ENCODE measurements around the gene OR10J1.
"Not testable (repeated sequence)": the region's sequence is repeated elsewhere in the genome, so short reads cannot be mapped to it uniquely, and the experiment has no call there.

OR10J1 gene, protein sequence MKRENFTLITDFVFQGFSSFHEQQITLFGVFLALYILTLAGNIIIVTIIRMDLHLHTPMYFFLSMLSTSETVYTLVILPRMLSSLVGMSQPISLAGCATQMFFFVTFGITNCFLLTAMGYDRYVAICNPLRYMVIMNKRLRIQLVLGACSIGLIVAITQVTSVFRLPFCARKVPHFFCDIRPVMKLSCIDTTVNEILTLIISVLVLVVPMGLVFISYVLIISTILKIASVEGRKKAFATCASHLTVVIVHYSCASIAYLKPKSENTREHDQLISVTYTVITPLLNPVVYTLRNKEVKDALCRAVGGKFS

DNA sequence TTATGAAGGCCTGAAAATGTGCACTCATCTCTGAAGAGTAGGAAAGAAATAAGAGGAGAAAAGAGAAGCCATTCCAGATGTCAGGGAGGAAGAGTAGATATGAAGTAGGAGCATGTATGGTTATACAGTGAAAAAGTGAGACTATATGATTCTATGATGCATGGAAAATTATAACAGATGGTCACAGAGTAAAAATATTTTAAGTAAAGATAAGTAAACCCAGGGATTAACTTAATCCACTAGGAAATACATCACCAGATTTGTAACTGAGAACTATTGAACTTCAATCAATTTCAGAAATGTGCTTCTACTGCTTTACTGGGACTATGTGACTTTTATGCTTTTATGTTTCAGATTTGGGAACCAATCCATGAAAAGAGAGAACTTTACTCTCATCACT lies at the start of gene OR10J1:
Gene OR10J1 (plus strand): TSS at position 301 of the 400 bp plus-strand sequence. CDS start 70 bp downstream, at position 371.
- no peak for DNase-seq

DNA sequence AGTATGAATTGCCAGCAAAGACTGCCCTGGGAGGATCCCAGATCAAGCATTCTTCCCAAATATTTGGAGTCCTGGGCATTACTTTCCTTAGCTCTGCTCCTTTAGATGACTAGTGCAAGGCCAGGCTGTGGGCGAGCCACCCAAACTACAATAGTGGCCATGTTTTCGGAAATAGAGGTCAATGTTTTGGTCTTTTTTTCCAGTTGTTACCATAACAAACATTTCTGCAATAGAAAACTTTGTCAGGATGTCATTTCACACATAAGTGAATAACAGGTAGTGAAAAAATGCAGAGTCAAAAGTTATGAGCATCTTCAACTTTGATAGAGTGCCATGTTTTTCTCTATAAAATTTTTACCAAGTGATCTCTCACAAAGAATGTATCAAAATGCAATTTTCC lies 32.7 kb upstream of the OR10J1 start:
- DNase-seq, result no peak

DNA sequence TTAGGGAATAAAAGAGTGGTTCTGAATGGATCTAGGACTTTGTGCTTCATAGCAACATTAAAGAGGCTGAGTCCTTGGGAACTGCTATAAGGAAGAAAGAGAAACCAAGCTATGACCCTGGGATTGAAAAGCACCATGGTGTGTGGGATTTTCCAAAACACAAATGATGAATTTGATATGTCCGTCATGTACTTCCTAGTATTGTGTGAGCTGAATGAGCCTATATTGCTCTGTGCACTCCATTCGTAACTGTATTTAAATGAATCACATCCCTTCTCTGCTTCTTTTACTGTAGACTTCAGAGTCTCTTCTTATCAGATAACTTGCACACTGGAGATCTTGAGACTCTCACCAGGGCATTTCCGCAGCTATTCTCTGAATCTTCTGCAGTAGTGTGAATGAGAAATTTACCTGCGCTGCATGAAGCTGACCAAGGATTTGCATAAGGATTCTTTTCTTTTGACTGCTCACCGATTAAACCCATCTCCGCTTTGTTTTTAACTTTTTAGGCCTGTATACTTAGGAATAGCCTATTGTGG lies 30.6 kb upstream of the OR10J1 start:
- DNase-seq, result no peak

DNA sequence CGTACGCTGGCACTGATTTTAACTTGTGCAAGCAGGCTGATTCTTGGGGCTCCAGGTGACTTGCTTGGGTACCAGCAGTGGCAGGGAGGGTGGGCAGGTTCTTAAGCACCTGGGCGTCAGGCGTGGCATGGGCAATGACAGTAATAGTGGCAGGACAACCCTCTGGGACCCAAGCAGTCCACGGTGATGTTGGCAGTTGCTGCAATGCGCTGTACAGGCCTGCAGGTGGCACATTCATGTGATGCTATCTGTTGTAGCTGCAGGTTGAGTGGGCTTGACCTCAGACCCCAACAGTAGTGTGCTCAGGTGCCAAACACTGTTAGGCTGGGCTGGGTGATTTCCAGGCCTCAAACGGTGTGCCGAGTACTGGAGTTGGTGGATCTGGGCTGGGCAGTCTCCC lies 17.7 kb upstream of the OR10J1 start:
- no peak for DNase-seq

DNA sequence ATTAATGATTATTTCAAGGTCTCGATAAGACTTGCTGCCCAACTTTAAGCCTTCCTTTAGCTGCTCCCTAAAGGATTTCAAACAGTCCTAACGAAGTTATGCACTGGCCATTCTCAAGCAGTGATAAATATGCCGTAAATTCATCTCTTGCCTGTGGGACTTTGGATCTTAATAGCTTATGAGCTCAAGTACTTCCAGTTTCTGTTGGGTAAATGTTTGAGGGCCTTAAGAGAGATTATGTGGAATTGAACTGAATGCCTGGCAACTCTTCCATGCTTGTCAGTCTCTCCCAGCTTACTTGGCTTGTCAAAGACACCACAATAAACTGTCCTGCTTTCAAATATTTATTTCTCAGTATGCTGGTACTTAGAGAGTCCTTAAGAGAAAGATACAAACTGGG lies 11.0 kb upstream of the OR10J1 start:
- DNase-seq, result no peak

DNA sequence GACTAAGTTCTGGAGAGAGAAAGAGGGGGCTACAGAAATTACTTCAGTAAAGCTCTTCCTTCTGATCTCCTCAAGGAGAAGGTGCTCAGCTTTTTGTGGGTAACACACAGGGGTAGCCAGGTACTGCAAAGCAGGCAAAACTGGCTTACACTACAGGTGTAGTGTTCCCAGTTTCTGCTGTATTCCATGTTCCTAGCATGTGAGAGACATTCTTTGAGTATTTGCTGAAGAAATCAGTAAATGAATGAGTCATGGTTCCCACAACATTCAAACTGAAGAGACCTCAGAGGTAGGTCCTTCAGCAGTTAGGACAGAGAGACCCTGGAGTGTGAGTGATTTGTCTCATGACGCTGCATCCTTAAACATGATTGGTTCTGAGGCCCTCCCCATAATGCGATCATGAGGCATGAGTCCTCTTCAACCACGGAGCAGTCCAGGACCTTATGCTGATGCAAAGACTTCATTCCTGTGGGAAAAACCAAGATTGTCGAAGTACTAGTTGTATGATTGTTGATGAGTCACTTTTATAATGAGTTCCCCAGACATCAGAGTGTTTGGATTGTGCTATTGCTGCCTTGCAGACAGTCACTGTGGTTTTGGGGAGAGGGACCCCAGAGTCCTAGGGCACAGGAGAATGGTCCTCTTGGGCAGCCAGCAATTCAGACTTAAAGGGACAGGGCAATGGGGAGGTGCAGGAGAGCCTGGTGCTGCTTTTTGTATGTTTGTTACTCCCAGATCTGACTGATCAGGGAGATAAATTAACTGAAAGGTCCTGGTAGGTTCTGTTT lies 10.3 kb upstream of the OR10J1 start:
- peak; percentile 82 for DNase-seq

DNA sequence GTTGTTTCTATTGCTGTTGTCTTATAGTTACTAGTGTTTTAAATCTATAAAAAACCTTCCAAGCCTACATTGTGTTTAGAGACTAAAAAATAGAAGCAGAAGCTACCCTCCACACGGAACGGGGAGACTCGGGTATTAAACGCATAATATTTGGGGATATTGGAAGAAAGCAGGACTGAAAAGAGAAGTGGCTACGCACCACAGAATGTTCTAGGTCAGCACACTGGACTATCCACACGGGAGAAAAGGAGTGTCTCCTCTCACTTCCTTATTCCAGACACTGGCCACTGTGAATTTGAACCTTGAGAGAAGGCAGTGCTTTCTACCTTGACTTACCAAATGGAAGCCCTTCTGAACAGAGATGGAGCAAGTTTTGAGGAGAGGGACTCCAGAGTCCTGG lies 8.5 kb upstream of the OR10J1 start:
- DNase-seq, result no peak

DNA sequence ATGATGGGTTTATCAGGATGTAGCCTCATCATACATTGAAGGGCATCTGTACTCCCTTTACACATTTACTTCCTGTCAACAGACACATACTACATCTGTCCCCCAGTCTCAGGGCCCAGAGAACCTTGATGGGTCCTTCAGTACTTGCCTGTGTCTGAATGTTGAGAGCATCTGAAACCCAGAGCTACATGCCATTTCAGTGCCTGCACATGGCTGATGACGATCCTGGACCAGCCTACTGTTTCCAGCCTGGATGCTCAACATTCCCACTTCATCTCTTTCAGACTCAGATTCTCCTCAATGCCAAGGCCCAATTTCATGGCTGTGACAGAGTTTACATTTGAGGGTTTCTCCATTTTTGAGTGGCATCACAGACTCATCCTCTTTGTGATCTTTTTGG lies 7.6 kb upstream of the OR10J1 start, which contains the start of gene OR10J4:
Gene OR10J4 (plus strand): TSS at position 301 of the 400 bp plus-strand sequence.
- no peak for DNase-seq

DNA sequence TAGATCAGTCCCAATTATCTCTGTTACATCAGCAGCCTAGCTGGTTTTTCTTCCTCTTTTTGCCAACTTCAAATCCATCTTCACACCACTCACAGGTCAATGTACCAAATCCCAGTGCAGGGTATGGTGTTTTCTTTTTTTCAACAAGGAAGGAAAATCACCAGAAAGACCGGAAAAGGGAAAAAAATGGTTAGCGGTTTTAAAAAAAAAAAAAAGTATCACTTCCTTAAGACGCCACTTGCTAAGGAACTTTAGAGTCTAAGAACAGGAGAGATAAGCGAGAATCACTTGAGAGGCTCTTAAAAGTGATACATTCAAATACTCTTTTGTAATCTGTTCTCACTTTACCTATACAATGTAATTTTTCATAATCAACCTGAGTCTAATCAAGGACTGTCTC lies 3.1 kb upstream of the OR10J1 start:
- DNase-seq, result no peak

DNA sequence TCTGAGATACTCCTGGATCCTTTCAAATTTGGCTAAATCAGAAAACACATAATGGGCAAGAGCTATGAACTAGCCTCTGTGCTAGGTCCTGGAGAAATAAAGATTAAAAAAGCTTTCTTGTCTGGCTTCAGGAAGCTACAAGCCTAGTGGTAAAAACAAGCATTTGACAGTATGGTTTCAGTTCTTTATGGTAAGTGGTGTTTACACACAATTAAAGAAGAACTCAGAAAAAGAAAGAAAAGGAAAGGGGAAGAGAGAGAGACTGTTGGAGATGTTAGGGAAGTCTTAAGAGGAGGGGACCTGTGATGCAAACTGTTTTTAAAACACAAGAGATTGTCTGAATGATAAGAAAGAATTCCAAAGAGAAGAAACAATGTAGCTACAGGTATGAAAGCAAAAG lies 1.8 kb downstream of the OR10J1 start:
- DNase-seq, result no peak

DNA sequence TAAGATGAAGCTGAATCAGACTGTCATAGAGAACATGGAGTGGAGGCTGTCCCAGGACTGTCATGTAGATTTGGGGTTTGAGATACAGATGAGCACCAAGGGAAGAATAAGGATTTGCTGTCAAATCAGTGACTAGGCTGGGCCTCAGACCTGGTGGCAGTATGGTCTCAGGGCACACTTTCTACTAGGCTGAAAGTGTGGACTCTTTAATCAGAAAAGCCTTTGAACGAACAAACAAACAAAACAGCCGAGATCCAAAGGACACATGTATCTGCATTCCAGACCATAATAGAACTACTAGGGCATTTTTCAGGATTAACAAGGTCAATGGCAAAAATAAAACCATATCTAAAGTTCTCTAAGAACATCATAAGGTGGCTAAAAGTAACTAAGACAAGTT lies 2.9 kb downstream of the OR10J1 start:
- DNase-seq, result no peak

DNA sequence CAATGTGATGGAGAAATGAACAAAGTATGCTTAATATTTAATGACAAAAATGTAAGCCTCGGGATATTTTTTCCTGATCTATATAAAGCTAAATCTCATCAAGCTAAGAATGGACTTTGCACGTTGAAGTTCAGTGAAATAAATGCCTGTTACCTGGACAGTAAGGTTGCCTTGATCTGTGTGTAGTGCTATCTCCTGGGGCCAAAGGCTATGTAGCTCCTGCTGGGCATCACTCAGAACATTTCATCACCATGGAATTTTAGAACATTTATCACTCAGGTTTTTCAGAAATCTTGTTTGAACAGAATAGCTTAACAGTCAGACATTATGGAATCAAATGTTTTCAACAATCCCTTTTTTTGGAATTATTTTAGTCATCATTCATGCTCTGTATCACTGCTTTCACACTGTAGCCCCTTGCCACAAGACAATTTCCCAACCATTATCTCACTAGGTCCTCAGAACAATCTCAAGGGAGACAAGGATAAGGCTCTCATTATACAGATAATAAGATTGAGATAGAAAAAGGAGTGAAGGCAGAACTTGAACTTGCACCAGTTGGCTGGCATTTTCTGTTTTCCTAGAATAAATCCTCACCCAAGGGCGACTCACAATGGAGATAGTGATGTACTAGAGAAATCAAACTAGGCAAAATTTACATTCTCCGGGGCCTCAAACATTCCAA lies 3.7 kb downstream of the OR10J1 start:
- DNase-seq, result no peak

DNA sequence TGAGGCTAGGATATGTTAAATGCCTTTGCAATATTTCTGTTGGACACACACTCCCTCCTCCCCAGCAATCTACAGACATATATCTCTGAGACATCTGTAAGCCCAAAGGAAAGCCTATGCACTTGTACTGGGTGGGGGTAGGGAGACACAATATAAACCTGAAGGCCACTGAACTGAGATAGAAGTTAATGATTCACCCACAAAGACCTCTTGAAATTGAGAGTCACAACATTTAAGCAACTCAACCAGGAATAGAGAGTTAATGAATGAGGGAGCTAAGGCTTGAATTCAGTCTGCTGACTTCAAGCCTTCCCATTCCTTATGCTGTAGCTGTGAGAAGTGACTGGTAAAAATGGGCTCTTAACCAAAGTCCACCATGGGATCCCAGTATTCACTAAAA lies 5.0 kb downstream of the OR10J1 start:
- no peak for DNase-seq

DNA sequence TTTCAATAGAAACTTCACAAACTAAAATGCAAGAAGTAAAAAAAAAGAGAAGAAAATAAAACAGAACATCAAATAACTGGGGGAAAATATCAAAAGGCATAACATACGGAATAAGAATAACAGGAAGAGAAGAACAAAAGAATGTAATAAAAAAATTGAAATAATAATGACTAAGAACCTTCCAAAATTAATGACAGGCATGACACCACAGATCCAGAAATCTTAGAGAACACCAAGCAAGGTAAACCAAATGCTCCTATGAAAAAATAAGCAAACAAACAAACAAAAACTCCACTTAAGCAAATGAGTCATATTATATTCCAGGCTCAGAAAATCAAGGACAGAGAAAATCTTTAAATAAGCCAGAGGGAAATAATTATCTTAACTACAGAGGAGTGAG lies 8.7 kb downstream of the OR10J1 start:
- no peak for DNase-seq

DNA sequence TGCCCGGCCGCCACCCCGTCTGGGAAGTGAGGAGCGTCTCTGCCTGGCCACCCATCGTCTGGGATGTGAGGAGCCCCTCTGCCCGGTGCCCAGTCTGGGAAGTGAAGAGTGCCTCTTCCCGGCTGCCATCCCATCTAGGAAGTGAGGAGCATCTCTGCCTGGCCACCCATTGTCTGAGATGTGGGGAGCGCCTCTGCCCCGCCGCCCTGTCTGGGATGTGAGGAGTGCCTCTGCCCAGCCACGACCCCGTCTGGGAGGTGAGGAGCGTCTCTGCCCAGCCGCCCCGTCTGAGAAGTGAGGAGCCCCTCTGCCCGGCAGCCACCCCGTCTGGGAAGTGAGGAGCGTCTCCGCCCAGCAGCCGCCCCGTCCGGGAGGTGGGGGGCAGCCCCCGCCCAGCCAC lies 10.1 kb downstream of the OR10J1 start:
- not testable (repeated sequence) for DNase-seq

DNA sequence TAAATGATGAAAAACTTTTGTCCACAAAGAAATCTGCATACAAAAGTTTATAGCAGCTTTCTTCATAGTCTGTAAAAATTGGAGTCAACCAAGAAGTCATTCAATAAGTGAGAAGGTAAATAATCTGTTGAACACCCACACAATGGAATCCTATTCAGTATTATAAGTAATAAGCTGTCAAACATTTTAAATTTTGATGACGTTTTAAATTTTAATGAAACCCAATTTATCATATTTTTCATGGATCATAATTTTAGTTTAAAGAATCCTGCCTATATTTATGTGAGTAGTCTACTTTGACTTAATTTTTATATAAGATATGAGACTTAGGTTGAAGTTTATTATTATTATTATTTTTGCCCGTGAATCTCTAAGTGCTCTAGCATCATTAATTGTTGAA lies 20.0 kb downstream of the OR10J1 start:
- DNase-seq, result no peak

DNA sequence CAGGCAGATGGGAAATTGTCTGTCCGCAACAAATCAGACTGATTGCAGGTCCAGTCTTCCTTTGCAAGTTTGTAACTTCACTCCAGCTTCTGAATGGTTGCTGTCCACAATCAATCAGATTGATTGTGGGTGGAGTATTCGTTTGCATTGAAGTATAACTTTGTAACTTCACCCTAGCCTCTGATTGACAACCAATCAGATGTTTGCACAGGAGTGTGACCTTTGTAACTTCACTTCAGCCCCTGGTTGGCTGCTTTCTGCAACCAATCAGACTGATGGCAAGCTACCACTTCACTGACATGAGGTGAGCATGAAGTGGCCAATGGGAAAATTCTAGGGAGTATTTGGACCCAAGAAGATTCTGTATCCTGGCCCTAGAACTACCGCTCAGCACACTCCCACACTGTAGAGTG lies 25.7 kb downstream of the OR10J1 start:
- no peak for DNase-seq

DNA sequence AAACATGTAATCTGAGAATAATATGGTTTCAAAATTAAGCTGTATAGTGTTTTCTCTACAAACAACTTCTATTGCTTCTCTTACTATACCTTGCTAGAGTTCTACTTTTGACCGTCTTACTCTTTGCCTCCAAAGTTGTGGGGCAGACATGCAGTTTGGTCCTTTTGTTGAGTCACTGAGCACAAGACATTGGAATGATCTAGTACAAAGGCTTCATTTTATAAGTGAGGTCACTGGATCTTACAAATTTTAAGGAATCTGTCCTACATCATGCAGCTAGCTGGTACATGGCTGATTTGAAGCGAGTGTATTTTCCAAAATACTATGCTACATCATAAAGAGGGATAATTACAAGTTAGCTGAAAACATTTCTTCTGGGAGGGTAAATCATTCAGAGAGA lies 28.8 kb downstream of the OR10J1 start:
- no peak for DNase-seq

DNA sequence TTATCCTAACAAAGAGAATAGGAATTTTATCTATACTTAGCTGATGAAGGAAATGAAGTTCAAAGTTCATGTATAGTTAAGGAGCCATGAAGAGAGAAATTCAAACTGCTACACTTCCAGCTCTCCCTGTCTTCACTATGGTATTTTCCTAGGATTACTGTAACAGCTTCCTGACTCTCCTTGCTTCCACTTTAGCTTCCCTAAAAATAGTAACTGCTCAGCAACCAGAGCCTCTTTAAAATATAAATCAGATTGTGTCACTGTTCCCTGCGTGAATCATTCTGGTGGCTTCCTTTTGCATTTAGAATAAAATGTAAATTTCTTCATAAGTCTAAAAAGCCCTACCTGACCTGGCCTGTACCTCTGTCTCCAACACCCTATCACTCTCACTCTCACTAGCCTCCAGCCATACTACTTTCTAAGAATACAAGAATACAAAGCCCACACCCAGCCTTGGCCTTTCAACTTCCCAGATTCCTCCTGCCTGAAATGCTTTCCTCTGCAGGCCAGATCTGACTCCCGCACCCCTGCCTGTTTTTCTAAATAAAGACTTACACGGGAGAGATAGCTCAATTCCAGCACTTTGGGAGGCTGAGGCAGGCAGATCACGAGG lies 30.5 kb downstream of the OR10J1 start:
- no peak for DNase-seq

DNA sequence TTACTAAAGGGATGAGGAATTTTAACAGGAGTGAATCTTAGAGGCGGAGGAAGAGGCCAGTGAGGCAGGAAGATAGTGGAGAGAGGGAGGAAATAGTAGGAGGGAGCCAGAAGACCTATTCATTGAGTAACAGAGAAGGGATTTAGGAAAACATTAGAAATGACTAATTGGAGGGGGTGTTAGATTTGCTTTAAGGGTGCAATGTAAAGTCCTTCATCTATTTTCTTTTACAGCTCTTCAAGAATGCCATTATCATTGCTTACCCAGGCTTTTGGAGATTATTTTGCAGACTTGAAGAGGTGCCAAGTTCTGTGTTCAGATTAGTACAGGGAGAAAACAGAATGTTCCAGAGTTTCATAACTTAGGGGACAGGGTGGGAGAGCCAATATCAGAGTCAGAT lies 33.8 kb downstream of the OR10J1 start:
- peak; percentile 3 for DNase-seq

DNA sequence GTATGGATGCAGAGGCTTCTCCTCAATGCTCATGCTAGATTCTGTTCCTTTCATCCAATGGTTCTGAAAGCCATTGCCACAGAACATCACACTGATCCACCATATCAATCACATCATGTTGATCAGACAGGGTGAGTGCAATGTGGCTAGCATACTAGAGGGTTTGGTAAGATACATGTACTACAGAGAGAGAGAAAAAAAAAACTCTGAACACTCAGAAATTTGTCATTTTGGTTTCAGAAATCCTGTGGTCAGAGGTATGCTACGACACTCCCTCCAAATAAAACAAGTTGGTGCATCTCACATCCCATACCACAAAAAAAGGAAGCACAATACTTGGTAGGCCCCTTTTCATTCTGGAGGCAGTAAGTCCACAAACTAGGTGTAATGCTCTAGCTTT lies 35.4 kb downstream of the OR10J1 start:
- no peak for DNase-seq

DNA sequence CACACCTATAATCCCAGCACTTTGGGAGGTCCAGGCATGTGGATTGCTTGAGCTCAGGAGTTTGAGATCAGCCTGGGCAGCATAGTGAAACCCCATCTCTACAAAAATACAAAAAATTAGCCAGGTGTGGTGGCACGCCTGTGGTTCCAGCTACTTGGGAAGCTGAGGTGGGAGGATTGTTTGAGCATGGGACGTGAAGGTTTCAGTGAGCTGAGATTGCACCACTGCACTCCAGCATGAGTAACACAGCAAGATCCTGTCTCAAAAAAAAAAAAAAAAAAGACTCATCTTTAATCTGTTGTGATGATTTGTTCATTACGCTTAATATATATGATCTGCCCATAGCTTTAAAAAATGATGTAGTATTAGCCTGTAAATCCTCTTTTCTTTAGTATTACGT lies 44.0 kb downstream of the OR10J1 start:
- DNase-seq, result no peak
